HUES64 (cell line): ENCODE results near the gene FBXO45.
A peak's percentile ranks its signal among the peaks of the same experiment; 100 is the strongest.
"Not testable (repeated sequence)": the region's sequence is repeated elsewhere in the genome, so short reads cannot be mapped to it uniquely, and the experiment has no call there.

Experiments
- H3K27ac ChIP-seq: 2 replicates; pipeline ENCODE4 v1.7.0; 2013; ENCODE audit warnings: low read depth, low read length, inconsistent platforms
- H3K27me3 ChIP-seq: 2 replicates; pipeline ENCODE4 v1.6.1; 2013; ENCODE audit warnings: mild to moderate bottlenecking, low read length; ENCODE audit not compliant: insufficient read depth
- H3K36me3 ChIP-seq: 2 replicates; pipeline ENCODE4 v1.6.1; 2013; ENCODE audit warnings: mild to moderate bottlenecking, low read length; ENCODE audit not compliant: insufficient read depth
- H3K4me1 ChIP-seq: 2 replicates; pipeline ENCODE4 v1.6.1; 2013; ENCODE audit warnings: mild to moderate bottlenecking, low read length, moderate library complexity; ENCODE audit not compliant: insufficient read depth
- H3K4me3 ChIP-seq: 2 replicates; pipeline ENCODE4 v1.5.1; 2013; ENCODE audit warnings: mild to moderate bottlenecking, low read length, moderate library complexity
- H3K9ac ChIP-seq: 2 replicates; pipeline ENCODE4 v1.6.1; 2013; ENCODE audit warnings: mild to moderate bottlenecking, low read depth, low read length
- H3K9me3 ChIP-seq: 2 replicates; pipeline ENCODE4 v1.6.1; 2013; ENCODE audit warnings: low read depth, low read length; ENCODE audit not compliant: insufficient read depth
- WGBS: fragments of 150-250, 120-280 bp; methylation state at CpG from one replicate; pipeline ENCODE4 v1.1.7; 2013; ENCODE audit warnings: missing lambda C conversion rate; 5-methylcytosine and 5-hydroxymethylcytosine counted together

FBXO45 gene

GRCh38 chr3:196557236-196557635 is 11.2 kb upstream of the FBXO45 start:
- Histone ChIP-seq H3K9ac (no peak overlapping the region), H3K27ac (no peak overlapping the region), H3K27me3 (no peaks in the 10 kb centered on the region), H3K36me3 (peaks cover 14% of the 10 kb centered on the region), H3K4me3 (no peak overlapping the region), H3K9me3 (no peaks in the 10 kb centered on the region), H3K4me1 (no peaks in the 10 kb centered on the region)
- WGBS = 92% methylated on average over 5 of the region's 5 CpGs

- Histone ChIP-seq H3K9ac (no peak overlapping the region), H3K27ac (no peak overlapping the region), H3K9me3 (no peaks in the 10 kb centered on the region), H3K27me3 (no peaks in the 10 kb centered on the region), H3K4me1 (no peaks in the 10 kb centered on the region), H3K36me3 (peaks cover 14% of the 10 kb centered on the region), H3K4me3 (no peak overlapping the region)
These were observed 10.0 kb upstream of the FBXO45 start for GRCh38 chr3:196558476-196558875.

DNA sequence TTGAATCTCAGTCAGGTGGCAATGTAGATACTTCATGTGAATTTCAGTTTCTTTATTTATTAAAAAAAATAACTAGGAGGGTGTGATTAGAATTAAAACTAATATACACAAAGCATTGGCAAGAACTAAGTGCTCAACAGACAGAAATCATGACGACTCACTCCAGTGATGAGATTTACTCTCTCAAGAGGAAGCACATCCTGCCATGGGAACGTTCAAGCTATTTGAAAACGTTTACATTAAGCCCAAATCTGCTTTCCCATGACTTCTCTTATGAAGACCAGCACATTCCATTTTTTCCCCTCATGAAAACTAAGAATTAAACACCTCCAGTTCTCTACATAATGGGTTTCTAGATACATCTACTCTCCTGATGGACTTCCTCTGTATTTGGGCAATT is 8.6 kb upstream of the FBXO45 start:
- WGBS = 83% methylated on average over 3 of the region's 3 CpGs
- Histone ChIP-seq H3K27me3 (no peaks in the 10 kb centered on the region), H3K9me3 (no peaks in the 10 kb centered on the region), H3K4me1 (no peaks in the 10 kb centered on the region), H3K36me3 (peaks cover 14% of the 10 kb centered on the region), H3K4me3 (no peak overlapping the region), H3K9ac (no peak overlapping the region), H3K27ac (no peak overlapping the region)

GRCh38 chr3:196563721-196564225 is 4.7 kb upstream of the FBXO45 start:
- no peaks in the 10 kb centered on the region for H3K27me3 ChIP-seq
- H3K9ac ChIP-seq = no peak overlapping the region
- peaks cover 3% of the 10 kb centered on the region for H3K4me1 ChIP-seq
- H3K4me3 ChIP-seq = no peak overlapping the region
- H3K9me3 ChIP-seq = no peaks in the 10 kb centered on the region
- H3K27ac ChIP-seq = no peak overlapping the region
- 95% methylated on average over 9 of the region's 9 CpGs for WGBS
- peaks cover 14% of the 10 kb centered on the region for H3K36me3 ChIP-seq

- Histone ChIP-seq H3K36me3 (no peaks in the 10 kb centered on the region), H3K4me1 (peaks cover 3% of the 10 kb centered on the region), H3K9me3 (no peaks in the 10 kb centered on the region), H3K4me3 (peak overlapping the region; percentile 88), H3K27me3 (no peaks in the 10 kb centered on the region), H3K9ac (peak overlapping the region; percentile 83), H3K27ac (no peak overlapping the region; the same call in 1 of the 2 replicates)
- whole genome bisulfite sequencing = 1% methylated on average over 44 of the region's 44 CpGs
These were observed 600 bp downstream of the FBXO45 start for GRCh38 chr3:196569003-196569516.

DNA sequence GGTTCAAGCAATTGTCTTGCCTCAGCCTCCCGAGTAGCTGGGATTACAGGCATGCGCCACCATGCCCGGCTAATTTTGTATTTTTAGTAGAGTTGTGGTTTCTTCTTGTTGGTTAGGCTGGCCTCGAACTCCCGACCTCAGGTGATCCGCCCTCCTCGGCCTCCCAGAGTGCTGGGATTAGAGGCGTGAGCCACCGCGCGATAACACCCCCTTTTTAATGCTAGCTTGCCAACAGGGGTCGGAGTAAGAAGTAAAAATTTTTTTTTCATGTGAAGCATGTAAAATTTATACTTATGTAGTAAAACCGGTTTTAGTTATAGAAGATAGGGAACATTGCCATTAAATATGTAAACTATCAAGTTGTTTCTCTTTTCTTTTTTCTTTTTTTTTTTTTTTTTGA is 1.9 kb downstream of the FBXO45 start:
- not testable (repeated sequence) for H3K9ac ChIP-seq, H3K27me3 ChIP-seq, H3K36me3 ChIP-seq, H3K27ac ChIP-seq, H3K4me1 ChIP-seq, H3K4me3 ChIP-seq, H3K9me3 ChIP-seq
- WGBS = 96% methylated on average over 12 of the region's 13 CpGs

DNA sequence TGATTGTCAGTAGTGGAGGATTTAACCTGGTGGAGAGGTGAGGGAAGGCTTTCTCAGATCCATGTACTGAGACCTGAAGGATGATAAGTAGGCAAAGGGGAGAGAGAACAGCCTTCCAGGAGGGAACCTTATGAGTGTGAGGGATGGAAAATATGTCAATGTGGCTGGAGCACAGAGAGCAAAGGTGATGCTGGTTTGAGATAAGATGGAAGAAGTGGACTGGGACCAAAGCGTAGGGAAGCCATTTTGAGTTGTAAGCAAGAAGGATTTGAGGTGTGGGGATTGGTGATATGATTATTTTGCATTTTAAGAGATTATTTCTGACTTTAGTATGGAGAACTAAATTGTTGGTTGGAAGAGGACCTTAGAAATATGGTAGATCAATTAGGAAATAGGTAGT is 3.9 kb downstream of the FBXO45 start:
- H3K27ac ChIP-seq = no peak overlapping the region
- WGBS = 44% methylated on average over 1 of the region's 1 CpG

GRCh38 chr3:196585044-196585757 is 16.7 kb downstream of the FBXO45 start:
- 84% methylated on average over 3 of the region's 3 CpGs for WGBS
- H3K36me3 ChIP-seq = peaks cover 46% of the 10 kb centered on the region

More for the DNA sequence above, 3.9 kb downstream of the FBXO45 start:
- Histone ChIP-seq H3K9me3 (no peaks in the 10 kb centered on the region), H3K4me1 (peaks cover 2% of the 10 kb centered on the region), H3K9ac (no peak overlapping the region), H3K27me3 (no peaks in the 10 kb centered on the region), H3K4me3 (no peak overlapping the region), H3K36me3 (peaks cover 2% of the 10 kb centered on the region)

DNA sequence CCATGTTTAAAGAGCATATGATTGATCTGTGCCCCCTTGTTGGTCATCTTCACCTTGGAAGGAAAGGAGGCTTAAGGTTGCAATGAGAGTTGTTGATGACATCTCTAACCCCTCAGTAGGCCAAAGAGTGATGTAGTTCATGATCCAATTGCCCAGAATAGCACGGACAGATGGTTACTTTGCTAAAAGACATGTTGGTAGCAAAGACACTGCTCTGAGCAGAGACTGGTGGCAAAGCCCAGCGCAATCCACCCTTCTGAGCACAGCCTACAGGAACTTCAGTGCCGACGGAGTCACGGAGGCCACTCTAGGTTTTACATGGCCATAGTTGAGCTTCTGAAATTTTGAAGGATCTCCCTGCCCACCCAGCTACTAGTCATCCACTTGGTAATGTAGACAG is 21.8 kb downstream of the FBXO45 start:
- Histone ChIP-seq H3K4me1 (peaks cover 4% of the 10 kb centered on the region; the same call in 1 of the 2 replicates), H3K9ac (no peak overlapping the region), H3K36me3 (peaks cover 12% of the 10 kb centered on the region), H3K9me3 (no peaks in the 10 kb centered on the region), H3K27me3 (no peaks in the 10 kb centered on the region), H3K4me3 (no peak overlapping the region), H3K27ac (no peak overlapping the region)
- WGBS = 89% methylated on average over 5 of the region's 5 CpGs

More at GRCh38 chr3:196585044-196585757, 16.7 kb downstream of the FBXO45 start:
- H3K9ac ChIP-seq = no peak overlapping the region
- H3K4me3 ChIP-seq = no peak overlapping the region
- H3K4me1 ChIP-seq = peaks cover 4% of the 10 kb centered on the region; the same call in 1 of the 2 replicates
- no peaks in the 10 kb centered on the region for H3K27me3 ChIP-seq
- no peaks in the 10 kb centered on the region for H3K9me3 ChIP-seq
- H3K27ac ChIP-seq = no peak overlapping the region

- no peak overlapping the region for H3K4me3 ChIP-seq
- H3K9me3 ChIP-seq = no peaks in the 10 kb centered on the region
- no peak overlapping the region for H3K9ac ChIP-seq
- no peak overlapping the region for H3K27ac ChIP-seq
- WGBS = 75% methylated on average over 5 of the region's 5 CpGs
- H3K36me3 ChIP-seq = no peaks in the 10 kb centered on the region
- H3K27me3 ChIP-seq = no peaks in the 10 kb centered on the region
- H3K4me1 ChIP-seq = no peaks in the 10 kb centered on the region
These were observed 27.9 kb downstream of the FBXO45 start for GRCh38 chr3:196596355-196596754.

GRCh38 chr3:196597971-196598733 is 29.7 kb downstream of the FBXO45 start:
- not testable (repeated sequence) for H3K36me3 ChIP-seq, H3K27ac ChIP-seq, H3K9me3 ChIP-seq, H3K4me1 ChIP-seq, H3K27me3 ChIP-seq, H3K4me3 ChIP-seq, H3K9ac ChIP-seq
- WGBS = 96% methylated on average over 25 of the region's 25 CpGs
